CMK (cell line): ENCODE results near the gene TYRP1.
"Not testable (repeated sequence)": the region's sequence is repeated elsewhere in the genome, so short reads cannot be mapped to it uniquely, and the experiment has no call there.

Experiments
- DNase-seq: peaks from one replicate; pipeline ENCODE4 v3.0.0-alpha.2; 2010; ENCODE audit warnings: low read depth

Gene TYRP1, protein sequence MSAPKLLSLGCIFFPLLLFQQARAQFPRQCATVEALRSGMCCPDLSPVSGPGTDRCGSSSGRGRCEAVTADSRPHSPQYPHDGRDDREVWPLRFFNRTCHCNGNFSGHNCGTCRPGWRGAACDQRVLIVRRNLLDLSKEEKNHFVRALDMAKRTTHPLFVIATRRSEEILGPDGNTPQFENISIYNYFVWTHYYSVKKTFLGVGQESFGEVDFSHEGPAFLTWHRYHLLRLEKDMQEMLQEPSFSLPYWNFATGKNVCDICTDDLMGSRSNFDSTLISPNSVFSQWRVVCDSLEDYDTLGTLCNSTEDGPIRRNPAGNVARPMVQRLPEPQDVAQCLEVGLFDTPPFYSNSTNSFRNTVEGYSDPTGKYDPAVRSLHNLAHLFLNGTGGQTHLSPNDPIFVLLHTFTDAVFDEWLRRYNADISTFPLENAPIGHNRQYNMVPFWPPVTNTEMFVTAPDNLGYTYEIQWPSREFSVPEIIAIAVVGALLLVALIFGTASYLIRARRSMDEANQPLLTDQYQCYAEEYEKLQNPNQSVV

DNA sequence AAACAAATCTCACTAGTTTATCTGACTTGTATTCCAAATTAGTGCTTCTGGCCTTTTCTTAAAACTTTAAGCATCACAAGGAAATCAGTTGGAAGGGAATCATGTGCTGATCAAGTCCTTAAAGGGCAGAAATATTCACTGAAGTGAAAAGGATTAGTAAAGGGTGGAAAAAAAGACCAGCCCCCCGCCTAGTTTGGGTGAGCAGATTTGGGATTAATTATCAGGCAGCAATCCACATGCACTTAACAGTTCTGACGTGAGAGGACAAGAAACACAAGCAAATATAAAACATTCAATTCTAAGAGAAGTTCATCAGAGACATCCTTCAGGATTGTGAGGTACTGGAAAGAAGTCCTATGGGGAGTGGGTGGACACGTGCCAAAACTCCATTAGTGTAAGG is at the start of gene TYRP1:
TYRP1 (plus strand) TSS at position 245 of the 400 bp plus-strand sequence. CDS start 612 bp downstream, outside the sequence.
- DNase-seq: no peak

DNA sequence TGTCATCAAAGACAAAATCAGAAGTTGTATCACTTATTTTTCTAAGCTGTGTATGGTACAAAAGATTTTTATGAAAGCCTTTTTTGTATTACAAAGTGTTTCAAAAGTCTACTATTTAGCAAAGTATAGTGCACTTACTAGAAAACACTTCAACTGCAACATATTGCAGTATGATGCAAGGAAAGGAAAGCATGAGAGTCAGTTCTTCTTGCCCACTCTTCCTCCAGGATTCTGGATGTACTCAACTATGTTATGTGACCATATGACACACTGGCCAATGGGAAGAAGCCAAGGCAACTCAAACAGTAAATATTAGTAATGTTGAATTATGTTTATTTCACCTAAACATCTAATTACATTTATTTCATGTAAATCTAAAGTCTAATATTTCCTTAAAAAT is 49.5 kb upstream of the TYRP1 start:
- DNase-seq: no peak

DNA sequence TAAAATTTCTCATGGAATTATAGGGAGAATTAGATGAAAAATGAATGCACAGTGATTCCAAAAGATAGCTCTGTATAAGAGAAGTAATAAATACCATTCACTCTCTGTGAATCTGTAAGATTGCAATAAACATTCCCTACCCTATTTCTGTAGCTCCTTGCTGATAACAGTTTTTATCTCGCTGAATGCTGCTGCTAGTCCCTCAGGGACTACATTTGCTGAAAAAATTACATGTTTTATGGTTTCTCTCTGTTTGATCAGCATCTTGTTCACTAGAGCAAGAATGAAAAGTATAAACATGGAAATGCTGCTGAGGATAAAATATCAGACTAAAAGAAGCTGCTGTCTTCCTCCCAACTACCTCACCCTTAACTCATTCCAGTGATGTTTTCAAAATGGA is 44.3 kb upstream of the TYRP1 start:
- no peak for DNase-seq

DNA sequence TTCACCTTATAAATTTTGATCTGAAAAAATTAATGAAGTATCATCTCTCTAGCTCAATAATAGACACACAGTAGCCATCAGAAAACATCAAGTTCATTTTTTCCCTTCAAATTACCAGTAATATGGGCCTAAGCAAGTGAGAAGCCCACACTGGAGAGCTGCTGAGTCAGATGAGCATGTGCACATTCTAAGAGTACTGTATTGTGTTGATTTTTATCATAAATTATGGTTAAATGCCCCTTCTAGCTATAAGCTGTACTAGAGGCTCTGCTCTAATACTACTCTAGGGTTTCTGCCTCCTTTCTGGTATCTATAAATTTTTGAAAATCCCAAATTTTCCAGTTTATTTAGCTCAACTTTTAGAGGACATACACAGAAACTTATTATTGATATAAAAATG is 42.1 kb upstream of the TYRP1 start:
- no peak for DNase-seq

DNA sequence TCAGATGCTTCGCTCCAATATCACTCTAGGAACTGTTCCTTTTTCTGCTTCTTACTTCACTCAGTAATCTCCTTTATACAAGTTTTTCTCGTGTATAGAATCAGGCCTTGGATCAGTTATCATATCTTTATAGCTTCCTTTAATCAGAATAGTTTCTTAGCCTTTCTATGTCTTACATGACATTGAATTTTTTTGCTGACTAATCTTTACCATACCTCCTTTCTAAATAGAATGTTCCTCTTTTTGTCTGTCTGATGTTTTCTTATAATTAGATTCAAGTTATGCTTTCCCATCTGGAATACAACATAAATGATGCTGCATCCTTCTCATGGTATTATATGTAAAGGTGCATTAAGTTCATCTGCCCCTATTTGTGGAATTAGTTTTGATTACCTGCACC is 40.2 kb upstream of the TYRP1 start:
- DNase-seq: no peak

DNA sequence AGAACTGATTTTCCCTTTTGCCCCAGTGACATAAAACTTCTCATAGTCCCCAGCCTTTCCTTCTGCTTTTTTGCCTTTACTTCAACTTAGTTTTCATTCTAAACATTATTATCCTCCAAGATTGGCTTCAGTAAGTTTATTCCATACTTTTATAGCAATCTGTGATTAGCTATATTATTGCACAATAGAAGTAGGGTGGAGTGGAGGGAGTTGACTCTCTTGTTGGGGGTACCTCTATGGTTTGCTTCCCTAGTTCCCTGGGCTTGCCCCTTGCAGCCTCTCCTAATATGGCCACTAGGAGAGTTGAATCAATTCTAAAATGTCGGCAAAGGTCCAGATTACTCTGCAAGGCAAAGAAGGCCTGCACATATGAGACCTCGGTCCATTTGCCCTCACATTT is 36.4 kb upstream of the TYRP1 start:
- no peak for DNase-seq

DNA sequence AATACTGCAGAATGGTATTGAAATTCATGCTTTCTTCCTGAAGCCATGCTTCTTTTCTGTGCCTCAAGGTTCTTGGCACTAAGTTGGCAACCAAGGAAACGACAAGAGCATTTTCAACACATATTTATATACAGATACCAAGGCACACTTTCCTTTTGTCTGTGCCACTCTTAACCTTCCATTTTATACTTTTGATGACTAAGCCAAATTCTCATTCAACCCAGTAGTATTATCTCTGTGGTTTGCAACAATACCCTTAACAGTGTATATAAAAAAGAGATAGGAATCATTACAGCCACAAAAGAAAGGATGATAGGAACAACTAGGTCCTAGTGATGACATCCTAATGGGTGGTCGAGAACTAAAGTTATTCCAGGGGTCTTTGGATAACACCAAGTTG is 36.0 kb upstream of the TYRP1 start:
- DNase-seq: no peak

DNA sequence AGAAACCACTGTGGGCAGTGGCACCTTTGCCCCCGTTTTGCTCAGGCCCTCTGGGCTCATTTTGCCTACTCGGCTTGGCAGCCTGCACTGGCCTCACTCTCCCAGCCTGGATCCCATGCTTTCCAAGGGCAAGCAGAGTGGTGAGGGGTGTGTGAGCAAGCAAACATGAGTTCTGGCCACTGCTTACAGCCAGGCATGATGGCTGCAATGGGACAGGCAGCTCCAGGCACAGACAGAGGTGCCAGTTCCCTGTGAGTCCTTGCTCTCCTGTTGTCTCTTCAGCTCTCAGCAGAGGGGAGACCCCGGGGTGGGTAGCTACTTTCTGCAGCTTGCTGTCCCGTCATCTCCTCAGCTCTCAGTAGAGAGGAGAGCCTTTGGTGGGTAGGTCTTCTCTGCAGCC is 35.2 kb upstream of the TYRP1 start:
- no peak for DNase-seq

DNA sequence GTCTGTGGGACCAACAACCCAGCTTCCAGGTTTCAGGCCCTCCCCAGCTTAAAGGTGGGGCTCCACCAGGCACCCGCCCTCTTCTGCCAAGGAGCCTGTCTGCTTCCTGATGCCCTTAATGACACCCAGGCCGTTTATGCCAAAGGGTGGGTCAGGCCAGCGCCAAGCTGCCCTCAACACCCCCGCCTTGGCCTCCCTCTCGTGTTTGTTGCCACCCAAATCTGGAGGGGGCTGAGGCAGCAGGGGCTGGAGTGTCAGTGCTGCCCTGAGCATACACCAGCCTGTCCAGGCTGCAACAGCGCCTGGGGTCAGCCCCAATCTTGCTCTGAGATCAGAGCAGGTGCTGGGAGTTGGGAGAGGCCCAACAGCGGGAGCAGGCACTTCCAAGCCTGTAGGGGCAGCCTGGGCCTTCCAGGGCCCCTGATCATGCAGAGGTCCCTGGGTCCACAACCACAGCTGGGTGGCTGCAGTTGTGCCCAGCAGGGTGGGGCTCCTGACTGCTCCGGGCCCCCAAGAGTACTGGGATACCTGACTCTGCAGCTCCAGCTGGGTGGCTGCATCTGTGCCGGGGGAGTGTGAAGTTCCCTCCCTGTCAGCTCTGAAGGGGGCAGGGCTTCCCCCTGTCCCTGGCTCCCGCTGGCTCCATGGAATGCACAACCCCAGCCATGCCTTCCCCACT is 34.5 kb upstream of the TYRP1 start:
- DNase-seq: no peak

DNA sequence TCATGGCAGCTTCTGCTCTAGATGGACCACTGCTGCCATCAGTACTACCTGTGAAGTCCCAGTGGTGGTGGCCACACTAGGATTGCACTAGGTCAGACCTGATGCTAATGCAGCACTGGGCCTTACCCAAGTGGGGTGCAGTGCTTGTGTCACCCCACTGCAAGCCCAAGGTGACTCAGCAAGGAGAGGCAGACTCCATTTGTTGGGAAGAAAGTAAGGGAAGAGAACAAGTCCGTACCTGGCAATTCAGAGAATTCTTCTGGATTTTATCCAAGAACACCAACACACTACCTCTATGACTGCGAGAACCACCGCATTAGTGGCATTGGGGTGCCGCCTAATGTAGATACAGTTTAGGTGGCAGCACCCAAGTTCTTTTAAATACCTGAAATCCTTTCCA is 34.0 kb upstream of the TYRP1 start:
- no peak for DNase-seq

DNA sequence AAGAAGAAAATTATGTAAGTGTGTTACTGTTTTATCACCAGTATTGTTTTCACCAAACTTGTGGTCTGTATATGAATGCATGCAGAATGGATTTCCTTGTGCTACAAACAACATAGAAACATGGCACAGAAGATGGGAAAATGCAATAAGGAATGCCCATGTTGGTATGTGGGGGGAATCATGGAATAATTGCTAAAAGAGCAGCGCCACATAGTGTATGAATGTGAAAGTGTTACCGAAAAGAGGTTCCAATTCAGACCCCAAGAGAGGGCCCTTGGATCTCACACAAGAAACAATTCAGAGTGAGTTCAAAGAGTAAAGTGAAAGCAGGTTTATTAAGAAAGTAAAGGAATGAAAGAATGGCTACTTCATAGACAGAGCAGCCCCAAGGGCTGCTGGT is 26.4 kb upstream of the TYRP1 start:
- DNase-seq: no peak

DNA sequence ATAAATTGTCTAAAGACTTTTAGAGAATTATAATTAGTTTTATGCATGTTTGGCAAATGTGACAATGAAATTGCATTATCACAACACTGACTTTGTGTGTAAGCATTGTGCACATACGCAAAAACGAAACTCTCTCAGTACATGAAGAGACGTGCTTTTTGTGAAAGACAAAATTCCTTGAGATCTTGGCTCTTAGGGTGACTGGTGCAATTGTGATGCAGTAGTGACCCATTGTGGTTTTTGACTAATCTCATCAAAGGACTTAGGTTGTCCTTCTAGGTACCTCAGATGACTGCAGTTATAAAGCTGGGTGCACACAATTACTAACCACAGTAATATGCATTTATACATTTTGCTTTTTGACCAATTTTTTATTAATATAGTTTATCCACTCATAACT is 25.3 kb upstream of the TYRP1 start:
- no peak for DNase-seq

DNA sequence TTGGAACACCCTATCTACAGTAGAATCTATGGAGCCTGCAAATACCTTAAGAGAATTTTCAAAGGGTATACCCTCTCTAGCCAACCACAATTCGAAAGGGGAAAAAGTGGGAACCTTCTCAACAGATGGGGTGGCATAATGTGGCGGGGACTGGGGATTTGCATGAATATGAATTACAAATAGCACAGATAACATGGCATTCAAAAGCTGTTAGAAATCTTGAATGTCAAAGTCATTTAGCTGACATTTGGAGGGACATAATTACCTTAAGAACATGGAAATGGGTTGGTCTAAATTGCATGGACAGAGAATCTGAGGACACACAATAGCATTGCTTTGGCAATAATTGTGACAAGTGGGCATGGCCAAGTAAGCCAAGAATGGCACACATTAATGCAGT is 23.2 kb upstream of the TYRP1 start:
- DNase-seq: no peak

DNA sequence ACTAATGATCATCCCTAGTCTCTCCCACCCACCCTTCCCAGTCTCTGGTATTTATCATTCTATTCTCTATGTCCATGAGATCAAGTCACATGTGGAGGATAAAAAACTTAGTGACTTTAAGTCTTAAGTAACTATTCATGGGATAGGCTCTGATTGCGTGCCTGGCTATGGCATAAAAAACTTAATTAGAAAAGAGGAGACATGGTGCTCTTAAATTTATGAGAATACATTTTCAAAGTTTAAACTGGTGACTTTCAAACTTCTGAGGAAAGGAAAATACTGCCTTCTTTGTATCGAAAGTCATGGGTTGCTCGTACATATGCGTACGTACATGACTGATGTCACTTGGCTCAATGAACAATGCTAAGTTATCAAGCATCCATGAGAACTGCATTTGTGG is 18.2 kb upstream of the TYRP1 start:
- no peak for DNase-seq

DNA sequence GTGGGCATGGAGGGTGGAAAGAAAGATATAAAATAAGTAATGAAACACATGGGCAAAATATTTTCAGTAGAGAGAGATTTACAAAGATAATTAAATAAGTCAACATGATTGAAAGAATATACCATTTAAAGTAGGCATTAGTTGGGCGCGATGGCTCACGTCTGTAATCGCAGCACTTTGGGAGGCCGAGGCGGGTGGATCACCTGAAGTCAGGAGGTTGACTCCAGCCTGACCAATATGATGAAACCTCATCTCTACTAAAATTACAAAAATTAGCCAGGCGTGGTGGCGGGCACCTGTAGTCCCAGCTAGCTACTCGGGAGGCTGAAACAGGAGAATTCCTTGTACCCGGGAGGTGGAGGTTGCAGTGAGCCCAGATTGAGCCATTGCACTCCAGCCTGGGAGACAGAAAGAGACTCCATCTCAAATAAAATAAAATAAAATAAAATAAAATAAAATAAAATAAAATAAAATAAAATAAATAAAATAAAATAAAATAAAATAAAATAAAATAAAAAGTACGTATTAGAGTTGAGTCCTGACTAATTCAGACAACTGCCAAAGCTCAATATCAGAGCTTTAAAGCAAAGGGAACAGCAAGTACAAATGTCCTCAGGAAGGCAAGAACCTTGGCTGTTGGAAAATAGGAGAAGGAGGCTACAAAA is 15.6 kb upstream of the TYRP1 start:
- not testable (repeated sequence) for DNase-seq

DNA sequence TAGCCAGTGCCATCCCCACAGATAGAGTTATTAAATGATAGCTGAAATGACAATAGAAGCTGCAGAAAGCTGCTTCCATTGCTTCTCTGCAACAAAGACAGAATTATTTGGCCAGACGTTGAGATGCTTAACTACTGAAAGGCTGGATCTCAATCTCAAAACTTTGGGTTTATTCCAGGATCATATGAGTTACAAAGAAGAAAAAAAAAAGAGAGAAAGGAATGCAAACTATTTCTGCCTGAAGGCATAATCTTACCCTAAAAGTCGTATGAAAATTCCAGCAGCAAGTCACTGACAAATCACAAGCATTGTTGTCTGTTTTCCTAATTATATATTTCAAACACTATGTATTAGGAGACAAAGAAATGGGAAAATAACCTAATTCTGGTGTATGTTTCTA is 12.8 kb upstream of the TYRP1 start:
- DNase-seq: no peak

DNA sequence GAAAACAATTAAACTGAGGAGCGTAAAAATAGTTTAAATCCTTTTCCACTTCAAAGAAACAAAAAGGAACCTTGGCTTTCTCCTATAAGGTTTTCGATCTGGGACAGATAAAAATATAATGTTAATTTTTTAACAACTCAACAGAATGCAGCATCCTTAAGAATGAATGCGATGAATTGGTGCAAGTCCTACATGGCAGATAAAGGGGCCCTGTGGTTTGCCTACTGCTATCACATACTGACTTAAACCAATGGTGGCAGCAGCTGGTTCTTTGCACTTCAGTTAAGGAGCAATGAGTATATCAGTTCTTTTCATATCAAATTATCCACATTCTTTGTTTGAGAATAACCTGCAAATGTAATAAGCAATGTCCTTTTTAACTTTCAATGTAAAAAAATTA is 12.4 kb upstream of the TYRP1 start:
- DNase-seq: no peak

DNA sequence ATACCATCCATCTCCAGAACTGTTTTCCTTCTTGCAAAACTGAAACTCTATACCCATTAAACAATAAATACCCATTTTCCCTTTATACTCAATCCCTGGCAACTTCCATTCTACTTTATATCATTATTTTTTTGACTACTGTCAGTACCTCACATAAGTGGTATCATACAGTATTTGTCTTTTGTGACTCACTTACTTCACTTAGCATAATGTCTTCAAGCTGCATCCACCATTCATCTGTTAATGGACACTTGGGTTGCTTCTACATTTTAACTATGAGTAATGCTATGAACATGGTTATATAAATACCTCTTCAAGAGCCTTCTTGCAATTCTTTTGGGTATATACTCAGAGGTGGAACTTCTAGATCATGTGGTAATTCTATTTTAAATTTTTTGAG is 11.6 kb upstream of the TYRP1 start:
- DNase-seq: no peak

DNA sequence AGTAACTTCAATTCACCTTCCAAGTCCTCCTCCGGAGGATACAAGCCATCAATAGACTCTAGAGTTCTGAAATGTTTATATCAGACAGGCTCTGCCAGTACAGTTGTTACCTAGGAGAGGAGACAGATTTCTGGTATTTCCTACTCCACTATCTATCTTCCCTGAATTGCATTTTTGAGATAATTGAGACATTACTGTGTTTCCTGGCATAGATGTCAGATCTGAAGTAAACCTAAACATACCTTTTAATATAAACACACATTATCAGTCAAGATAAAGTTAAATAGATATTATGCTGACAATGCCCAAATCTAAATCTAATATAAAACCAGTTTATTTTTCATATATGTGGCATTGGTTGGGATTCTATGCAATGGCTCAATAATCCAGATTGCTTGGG is 8.2 kb upstream of the TYRP1 start:
- DNase-seq: no peak

DNA sequence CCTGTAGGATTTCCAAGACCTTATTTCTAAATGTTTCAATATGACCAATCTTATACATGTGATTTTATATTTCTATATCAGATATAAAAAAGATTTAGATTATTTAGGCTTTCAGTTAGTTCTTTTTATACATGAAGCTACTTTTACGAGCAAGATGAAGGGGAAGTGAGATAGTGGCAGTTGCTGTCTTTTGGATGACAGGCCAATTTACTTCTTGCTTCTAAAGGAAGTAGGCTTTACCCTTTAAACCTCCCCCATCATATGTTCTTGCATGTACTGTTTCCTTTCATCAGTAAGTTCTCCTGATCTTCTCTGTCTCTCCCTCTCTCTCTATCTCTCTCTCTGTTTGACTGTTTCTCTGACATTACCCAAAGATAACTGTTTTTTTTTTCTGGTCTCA is 4.0 kb upstream of the TYRP1 start:
- DNase-seq: no peak

DNA sequence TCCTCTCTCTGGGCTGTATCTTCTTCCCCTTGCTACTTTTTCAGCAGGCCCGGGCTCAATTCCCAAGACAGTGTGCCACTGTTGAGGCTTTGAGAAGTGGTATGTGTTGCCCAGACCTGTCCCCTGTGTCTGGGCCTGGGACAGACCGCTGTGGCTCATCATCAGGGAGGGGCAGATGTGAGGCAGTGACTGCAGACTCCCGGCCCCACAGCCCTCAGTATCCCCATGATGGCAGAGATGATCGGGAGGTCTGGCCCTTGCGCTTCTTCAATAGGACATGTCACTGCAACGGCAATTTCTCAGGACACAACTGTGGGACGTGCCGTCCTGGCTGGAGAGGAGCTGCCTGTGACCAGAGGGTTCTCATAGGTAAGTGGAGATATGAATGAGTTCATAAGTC is 828 bp downstream of the TYRP1 start:
- no peak for DNase-seq

DNA sequence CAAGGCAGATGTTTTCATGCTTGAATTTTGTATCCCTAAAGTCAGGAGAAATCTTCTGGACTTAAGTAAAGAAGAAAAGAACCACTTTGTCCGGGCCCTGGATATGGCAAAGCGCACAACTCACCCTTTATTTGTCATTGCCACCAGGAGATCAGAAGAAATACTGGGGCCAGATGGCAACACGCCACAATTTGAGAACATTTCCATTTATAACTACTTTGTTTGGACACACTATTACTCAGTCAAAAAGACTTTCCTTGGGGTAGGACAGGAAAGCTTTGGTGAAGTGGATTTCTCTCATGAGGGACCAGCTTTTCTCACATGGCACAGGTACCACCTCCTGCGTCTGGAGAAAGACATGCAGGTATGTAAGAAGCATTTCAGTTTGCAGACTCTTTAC is 2.3 kb downstream of the TYRP1 start:
- DNase-seq: no peak
